B cell (primary cell): ENCODE measurements around the gene SGIP1.

ENCODE experiments used
- CTCF ChIP-seq: fragments of 200-600 bp; IDR thresholded peaks from one replicate; pipeline ENCODE4 v1.8.0; 2022; ENCODE audit warnings: antibody characterized with exemption, mild to moderate bottlenecking
- EZH2 ChIP-seq: IDR thresholded peaks from 2 replicates; pipeline ENCODE4 v1.6.1; 2012; ENCODE audit warnings: borderline replicate concordance, low read depth, mild to moderate bottlenecking, moderate library complexity, low read length; ENCODE audit not compliant: insufficient read depth, poor library complexity, severe bottlenecking

GRCh38 chr1:66500301-66500700, 33.7 kb upstream of the SGIP1 start:
- TF ChIP-seq CTCF (no peak), EZH2 (no peak)
